ENCODE results near the gene PSMA6.

The PSMA6 gene

DNA sequence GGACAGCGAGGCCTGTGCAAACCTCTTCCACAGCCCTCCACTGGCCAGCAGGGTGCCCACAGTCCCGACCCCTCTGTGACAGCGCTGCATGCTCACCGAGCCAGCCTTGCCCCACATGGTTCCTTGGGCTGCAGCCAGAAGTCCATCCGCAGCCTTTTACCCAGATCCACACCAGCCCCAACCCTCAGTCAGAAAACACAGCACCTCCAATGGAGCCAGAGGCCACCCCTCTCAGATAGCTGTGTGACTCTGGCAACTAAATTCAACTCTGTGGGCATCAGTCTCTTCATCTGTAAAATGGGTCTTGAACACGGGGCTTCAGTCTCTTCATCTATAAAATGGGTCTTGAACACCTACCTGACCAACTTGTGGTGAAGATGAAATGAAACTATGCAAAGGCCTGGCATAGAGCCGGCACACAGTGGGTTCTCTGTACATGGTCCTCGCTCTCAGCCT lies 74.4 kb downstream of the PSMA6 start:
- Histone ChIP-seq H3K4me1 (no peaks in the 10 kb centered on the region), H3K4me2 (ENCODE audit: low read length) (no peak overlapping the region), H3K9me3 (ENCODE audit: control insufficient read depth, low read length) (no peaks in the 10 kb centered on the region), H3K27ac (no peak overlapping the region), H2AFZ (no peak overlapping the region), H3K79me2 (no peaks in the 10 kb centered on the region), H3K4me3 (ENCODE audit: low read depth, low read length) (no peak overlapping the region), H3K9ac (no peak overlapping the region), H3K36me3 (ENCODE audit: control insufficient read depth, insufficient read depth, low read length) (no peaks in the 10 kb centered on the region), H3K27me3 (ENCODE audit: control insufficient read depth, insufficient read depth, low read length) (no peaks in the 10 kb centered on the region)
- TF ChIP-seq, protein P1, sequence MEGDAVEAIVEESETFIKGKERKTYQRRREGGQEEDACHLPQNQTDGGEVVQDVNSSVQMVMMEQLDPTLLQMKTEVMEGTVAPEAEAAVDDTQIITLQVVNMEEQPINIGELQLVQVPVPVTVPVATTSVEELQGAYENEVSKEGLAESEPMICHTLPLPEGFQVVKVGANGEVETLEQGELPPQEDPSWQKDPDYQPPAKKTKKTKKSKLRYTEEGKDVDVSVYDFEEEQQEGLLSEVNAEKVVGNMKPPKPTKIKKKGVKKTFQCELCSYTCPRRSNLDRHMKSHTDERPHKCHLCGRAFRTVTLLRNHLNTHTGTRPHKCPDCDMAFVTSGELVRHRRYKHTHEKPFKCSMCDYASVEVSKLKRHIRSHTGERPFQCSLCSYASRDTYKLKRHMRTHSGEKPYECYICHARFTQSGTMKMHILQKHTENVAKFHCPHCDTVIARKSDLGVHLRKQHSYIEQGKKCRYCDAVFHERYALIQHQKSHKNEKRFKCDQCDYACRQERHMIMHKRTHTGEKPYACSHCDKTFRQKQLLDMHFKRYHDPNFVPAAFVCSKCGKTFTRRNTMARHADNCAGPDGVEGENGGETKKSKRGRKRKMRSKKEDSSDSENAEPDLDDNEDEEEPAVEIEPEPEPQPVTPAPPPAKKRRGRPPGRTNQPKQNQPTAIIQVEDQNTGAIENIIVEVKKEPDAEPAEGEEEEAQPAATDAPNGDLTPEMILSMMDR (IDR thresholded peaks at IDR 0.05) = no peak

DNA sequence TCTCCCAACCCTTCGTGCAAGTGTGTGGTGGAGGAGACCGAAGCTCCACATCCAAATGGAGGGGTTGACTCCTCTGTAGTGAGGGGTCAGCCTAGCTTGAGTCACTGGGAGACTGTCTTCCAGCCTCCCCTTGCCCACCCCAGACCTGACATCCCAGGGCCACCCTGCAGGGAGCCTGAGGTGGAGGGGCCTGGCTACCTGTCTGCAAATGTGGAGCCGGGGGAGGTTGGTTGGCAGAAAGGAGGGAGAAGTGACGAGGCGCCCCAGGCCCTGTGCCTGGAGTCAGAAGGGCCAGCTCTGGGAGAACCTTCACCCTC lies 74.8 kb downstream of the PSMA6 start:
- Histone ChIP-seq H3K27ac (no peak overlapping the region), H3K9me3 (ENCODE audit: control insufficient read depth, low read length) (no peaks in the 10 kb centered on the region), H3K36me3 (ENCODE audit: control insufficient read depth, insufficient read depth, low read length) (no peaks in the 10 kb centered on the region), H3K9ac (no peak overlapping the region), H3K4me3 (ENCODE audit: low read depth, low read length) (no peak overlapping the region), H3K79me2 (no peaks in the 10 kb centered on the region), H3K4me2 (ENCODE audit: low read length) (no peak overlapping the region), H3K4me1 (no peaks in the 10 kb centered on the region), H2AFZ (no peak overlapping the region), H3K27me3 (ENCODE audit: control insufficient read depth, insufficient read depth, low read length) (no peaks in the 10 kb centered on the region)
- TF ChIP-seq, protein P1 (IDR thresholded peaks at IDR 0.05) = no peak
